ENCODE results near the gene CPA4. TPM values are rescaled to one million over a fixed set of nuclear protein-coding genes. Genes with fewer than 3 reads are reported as not detected.

Gene CPA4
- total RNA-seq, 6 experiments from 2014 or later: not detected

GRCh38 chr7:130352194-130353074 is 59.5 kb downstream of the CPA4 start:
- 60% methylated on average over 20 of the region's 20 CpGs for WGBS (ENCODE audit: insufficient coverage, low coverage, low lambda C conversion rate, missing lambda C conversion rate)
- no peaks in the 10 kb centered on the region for H3K9me3 ChIP-seq
- DNase-seq: no peak
- TF ChIP-seq POLR2A (IDR thresholded peaks at IDR 0.05): no peak
- no peak for TF ChIP-seq CTCF (IDR thresholded peaks at IDR 0.05)
- ATAC-seq: no peak
- no peak overlapping the region for H3K4me3 ChIP-seq
- H3K27ac ChIP-seq: no peak overlapping the region
- H3K4me1 ChIP-seq: no peaks in the 10 kb centered on the region
- H3K36me3 ChIP-seq: no peaks in the 10 kb centered on the region
- intact Hi-C loops (cut with DNase I): no loop called here
- H3K27me3 ChIP-seq: no peaks in the 10 kb centered on the region

- no peak for ATAC-seq
- WGBS (ENCODE audit: insufficient coverage, low coverage, low lambda C conversion rate, missing lambda C conversion rate): 81% methylated on average over 7 of the region's 7 CpGs
- TF ChIP-seq POLR2A (IDR thresholded peaks at IDR 0.05) (no peak), CTCF (IDR thresholded peaks at IDR 0.05) (no peak)
- DNase-seq: no peak
- Histone ChIP-seq H3K9me3 (no peaks in the 10 kb centered on the region), H3K27me3 (no peaks in the 10 kb centered on the region), H3K4me1 (no peaks in the 10 kb centered on the region), H3K4me3 (no peak overlapping the region), H3K36me3 (no peaks in the 10 kb centered on the region), H3K27ac (no peak overlapping the region)
- intact Hi-C loops (cut with DNase I): no loop called here
Observed at GRCh38 chr7:130353196-130353595, 60.2 kb downstream of the CPA4 start.

GRCh38 chr7:130356121-130356875 is 63.3 kb downstream of the CPA4 start:
- Histone ChIP-seq H3K36me3 (no peaks in the 10 kb centered on the region), H3K27me3 (no peaks in the 10 kb centered on the region), H3K4me1 (no peaks in the 10 kb centered on the region), H3K4me3 (no peak overlapping the region), H3K9me3 (no peaks in the 10 kb centered on the region), H3K27ac (peak overlapping the region in 2 of 3 donors; percentile 33 to 50)
- ATAC-seq: peak in 3 of 4 donors; percentile 22 to 50 (median 39)
- intact Hi-C loops (cut with DNase I): no loop called here
- TF ChIP-seq CTCF (IDR thresholded peaks at IDR 0.05) (no peak), POLR2A (IDR thresholded peaks at IDR 0.05) (no peak)
- no peak for DNase-seq
- 68% methylated on average over 4 of the region's 9 CpGs for whole genome bisulfite sequencing (ENCODE audit: insufficient coverage, low coverage, low lambda C conversion rate, missing lambda C conversion rate)

DNA sequence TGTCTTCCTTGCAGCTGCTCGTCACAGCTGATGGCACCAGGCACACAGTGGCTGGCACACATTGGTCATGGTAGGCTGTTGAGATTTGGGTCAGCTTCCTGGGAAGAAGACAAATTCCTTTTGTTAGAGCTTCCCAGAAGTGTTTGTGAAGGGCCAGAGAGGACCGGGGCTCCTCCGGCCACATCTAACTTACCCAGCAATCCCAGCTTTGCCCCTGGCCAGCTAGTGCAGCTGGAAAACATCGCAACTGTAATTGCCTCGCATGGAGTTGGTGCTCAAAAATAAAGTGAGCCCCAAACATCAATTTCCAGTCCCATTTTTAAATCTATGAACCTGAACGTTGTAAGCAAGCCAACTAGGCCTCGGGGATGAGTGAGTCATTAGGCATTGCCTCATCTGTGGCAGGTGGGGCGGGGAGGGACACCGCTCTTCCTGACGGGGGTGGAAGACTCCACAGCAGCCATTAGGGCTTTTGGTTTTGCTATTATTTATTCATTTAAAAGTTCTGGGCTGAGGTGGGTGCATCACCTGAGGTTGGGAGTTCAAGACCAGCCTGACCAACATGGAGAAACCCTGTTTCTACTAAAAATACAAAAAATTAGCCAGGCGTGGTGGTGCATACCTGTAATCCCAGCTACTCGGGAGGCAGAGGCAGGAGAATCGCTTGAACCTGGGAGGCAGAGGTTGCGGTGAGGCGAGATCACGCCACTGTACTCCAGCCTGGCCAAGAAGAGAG is 64.1 kb downstream of the CPA4 start:
- H3K4me1 ChIP-seq: no peaks in the 10 kb centered on the region
- intact Hi-C loops (cut with DNase I): no loop called here
- 69% methylated on average over 12 of the region's 16 CpGs for WGBS (ENCODE audit: insufficient coverage, low coverage, low lambda C conversion rate, missing lambda C conversion rate)
- no peaks in the 10 kb centered on the region for H3K36me3 ChIP-seq
- TF ChIP-seq POLR2A (IDR thresholded peaks at IDR 0.05): no peak
- no peak for TF ChIP-seq CTCF (IDR thresholded peaks at IDR 0.05)
- no peaks in the 10 kb centered on the region for H3K9me3 ChIP-seq
- no peaks in the 10 kb centered on the region for H3K27me3 ChIP-seq
- H3K4me3 ChIP-seq: no peak overlapping the region
- ATAC-seq: peak in 1 of 4 donors; percentile 79
- peak in 1 of 3 donors; percentile 38 for DNase-seq
- peak overlapping the region in 1 of 3 donors; percentile 50 for H3K27ac ChIP-seq
